Suppressor macrophage treated with lipopolysaccharide for 4 hours (primary cell): ENCODE measurements around the gene TMEM178A.
A peak's percentile ranks its signal among the peaks of the same experiment; 100 is the strongest.

Experiments
- DNase-seq: peaks from one replicate; pipeline ENCODE4 v3.0.0-alpha.2; 2020

The TMEM178A gene

DNA sequence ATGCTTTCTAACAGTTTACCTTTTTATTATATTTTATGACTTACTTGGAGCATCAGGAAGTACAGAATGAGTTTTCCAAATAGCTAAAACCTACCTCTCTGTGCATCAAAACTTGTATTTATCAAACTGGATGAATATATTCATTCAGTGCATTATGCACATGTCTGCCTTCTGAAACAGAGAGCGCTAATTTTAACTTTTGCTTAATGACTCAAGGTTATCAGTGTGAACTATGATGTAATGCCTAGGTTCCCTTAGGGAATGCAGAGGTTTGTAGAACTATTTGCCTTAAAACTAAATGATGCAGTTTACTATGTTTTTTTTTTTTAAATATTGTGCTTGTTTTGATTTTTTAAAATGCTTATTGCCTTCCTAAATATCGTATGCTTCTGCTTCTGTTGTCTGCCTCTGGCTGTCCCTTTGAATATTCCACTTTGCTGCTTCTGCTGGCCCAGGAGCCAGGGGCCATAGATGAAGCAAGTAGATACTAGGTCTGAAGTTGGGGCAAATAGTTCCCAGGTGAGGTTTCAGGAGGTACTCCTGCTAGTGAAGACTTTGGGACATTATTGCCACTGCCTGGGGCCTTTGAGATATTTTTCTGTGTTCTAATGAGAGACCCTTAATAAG is 16.5 kb downstream of the TMEM178A start:
- no peak for DNase-seq

DNA sequence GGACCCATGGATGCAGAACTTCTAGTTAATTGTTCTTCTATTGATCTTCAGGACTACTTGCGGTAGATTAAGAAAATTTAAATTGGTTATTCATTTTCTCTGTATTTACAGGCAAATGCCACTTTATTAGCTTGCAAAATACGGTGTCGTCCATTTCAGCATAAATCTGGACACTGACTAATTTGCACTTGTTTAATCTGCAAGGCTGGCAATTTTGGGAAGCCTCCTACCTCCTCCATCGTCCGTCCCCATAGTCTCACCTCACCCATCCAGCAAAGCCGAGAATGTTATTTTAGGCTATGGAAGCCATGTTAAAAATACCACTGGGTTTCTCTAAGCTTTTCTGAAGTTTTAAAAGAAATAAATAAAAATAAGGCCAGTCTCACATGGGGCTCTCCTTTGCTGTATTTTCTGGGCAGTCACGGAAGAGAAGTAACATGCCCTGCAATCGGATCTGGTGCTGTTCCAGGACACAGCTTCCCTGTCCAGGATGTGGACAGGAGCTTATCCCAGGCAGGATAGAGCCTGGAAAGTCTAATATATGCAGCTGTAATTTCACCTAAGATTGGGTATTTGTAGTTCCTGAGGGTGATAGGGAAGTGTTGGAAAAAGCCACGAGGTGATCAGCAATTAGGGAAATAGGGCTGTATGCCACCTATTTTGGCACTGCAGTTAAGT is 17.4 kb downstream of the TMEM178A start:
- no peak for DNase-seq

DNA sequence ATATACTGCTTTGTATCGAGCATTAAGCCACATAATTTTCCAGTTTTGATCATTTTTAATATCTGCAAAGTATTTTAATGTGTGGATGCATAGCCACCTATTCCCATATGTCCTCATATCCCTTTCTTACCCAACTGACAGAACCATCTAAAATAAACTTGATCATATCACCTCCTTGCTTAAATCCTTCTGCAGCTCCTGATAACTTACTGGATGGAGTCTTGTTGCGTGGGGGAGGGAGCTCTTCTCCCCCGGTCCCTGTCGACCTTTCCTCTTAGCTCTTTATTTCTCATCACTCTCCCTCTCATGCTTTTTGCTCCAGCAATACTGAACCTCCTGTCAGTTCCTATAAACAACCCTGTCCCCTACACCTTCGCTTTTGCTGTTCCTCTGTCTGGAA is 18.7 kb downstream of the TMEM178A start:
- DNase-seq = no peak

- DNase-seq = peak; percentile 16
Measured at GRCh38 chr2:39685126-39685525, 19.4 kb downstream of the TMEM178A start.

DNA sequence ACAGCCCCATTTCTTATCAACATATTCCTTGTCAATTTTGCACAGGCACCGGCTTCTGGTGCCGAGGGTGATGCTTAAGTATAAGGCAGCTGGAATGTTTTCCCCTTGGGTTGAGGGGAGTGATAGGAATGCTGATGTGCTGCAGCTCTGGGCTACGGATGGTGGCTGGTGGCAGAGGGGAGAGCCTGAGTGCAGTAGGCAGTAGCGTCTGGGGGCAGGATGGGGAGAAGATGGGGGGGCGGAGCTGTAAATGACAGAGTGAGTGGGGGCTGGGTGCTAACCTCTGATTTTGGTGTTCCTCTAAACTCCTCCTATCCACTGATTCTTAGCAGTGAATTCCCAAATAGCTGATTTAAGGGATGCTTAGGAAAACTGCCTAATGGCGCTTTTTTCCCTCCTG is 20.7 kb downstream of the TMEM178A start:
- DNase-seq = no peak

DNA sequence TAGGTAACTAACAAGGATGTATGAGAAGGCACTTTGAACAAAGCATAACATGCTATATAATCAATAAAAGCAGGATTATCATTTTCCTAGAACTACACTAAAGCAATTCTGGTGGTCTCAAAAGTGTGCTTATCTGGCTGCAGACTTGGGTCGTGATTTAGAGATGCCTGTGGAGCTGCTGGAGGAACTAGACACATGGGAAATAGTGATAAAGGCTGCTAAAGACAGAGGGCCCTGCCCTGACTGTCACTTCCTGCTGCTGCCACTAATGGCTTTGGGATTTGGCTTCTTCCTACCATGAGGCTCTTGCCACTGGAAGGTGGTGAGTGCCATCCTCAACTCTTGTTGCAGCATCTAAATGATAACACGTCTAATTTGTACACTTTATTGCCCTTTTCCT is 22.5 kb downstream of the TMEM178A start:
- no peak for DNase-seq

DNA sequence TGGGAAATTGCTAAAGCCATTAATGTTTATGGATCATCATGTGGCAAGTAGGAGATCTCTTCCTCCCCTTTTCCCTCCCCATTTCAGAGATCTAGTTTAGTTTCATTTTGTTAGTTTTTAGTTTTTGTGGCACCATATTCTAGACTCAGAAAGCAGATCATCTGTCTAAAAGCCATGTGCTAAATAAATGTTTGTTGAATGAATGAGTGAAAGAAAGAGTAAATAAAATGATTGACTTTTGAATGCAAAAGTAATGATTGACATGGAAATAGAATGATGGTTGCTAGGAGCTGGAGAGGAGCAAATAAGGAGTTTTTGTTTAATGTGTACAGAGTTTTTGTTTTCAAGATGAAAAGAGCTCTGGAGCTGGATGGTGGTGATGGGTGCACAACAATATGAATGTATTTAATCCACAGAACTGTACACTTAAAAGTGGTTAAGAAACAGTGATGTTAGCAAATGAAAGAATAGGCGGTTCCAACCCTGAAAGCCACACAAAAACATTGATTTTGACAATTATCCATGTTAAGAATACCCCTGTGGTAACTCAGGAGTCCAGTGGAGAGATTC is 23.6 kb downstream of the TMEM178A start:
- no peak for DNase-seq

DNA sequence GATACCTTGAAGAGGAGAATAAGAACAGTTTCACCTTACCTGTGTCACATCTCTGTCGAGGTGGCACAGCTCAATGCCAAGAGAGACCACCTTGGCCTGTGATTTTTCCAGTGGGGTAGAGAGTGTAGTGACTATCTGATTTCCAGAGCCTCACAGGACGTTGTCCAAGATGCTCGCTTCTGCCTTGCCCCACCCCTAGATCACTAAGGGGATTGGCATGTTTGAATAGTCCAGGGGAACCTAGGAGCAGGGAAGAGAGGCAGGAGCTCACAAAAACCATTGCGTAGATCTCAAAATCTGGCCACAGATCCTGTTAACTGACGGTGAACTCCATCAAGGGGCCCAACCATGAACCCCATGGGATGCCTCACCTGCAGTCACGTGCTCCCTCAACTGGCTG is 24.2 kb downstream of the TMEM178A start:
- no peak for DNase-seq

- no peak for DNase-seq
Measured at GRCh38 chr2:39693245-39693644, 27.5 kb downstream of the TMEM178A start.

DNA sequence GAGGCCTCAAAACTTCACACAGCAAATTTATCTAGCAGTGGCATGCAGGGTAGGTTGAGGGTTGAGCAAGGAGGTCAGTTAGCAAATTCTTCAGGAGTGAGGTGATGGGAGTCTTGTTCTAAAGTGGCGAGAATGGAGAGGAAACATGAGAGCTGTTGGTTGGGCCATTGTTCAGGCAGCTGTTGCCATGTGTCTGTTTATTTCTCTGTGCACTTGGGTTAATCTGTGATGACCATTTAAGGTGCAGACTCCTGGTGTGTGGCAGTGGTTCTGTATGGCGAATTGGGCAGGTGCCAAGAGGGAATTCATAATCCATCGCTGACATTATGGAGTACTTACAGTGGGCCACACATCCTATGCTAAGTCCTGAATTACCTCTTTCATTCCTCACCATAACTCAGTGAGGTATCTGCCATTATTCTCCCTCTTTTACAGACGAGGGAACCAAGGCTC is 30.4 kb downstream of the TMEM178A start:
- DNase-seq = no peak

GRCh38 chr2:39696838-39697237 is 31.1 kb downstream of the TMEM178A start:
- peak; percentile 19 for DNase-seq

DNA sequence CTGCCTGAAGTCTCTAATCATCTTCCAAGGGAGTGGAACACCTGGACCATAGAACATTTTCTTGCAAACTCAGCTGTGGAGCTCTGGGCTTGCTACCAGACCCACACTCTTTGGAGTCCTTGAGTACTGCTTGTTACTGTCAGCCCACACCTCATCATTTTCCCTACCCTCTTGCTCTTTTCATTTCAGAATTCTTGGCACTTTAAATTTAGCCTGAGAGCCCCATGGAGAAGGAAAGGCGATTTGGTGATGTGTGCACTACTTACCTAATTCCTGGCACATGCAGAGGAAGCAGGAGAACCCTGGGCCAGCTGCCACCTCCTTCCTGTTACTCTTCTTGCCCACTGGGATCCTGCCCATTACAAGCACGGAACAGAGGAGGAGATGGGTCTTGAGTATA is 31.7 kb downstream of the TMEM178A start:
- no peak for DNase-seq

DNA sequence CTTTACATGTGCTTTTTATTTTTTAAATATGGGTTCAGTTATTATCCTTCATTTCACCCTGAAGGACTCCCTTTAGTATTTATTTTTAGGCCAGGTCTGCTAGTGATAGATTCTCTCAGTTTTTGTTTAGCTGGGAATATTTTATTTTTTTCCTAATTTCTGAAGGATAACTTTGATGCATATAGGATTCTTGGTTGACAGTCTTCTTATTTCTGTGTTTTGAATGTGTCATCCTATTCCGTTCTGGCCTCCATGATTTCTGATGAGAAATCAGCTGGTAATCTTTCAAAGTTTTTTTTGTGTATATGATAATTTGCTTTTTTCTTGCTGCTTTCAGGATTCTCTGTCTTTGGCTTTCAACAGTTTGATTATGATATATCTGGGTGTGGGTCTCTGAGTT is 35.4 kb downstream of the TMEM178A start:
- DNase-seq = no peak

GRCh38 chr2:39703181-39703872 is 37.6 kb downstream of the TMEM178A start:
- DNase-seq = no peak

GRCh38 chr2:39704540-39704939 is 38.8 kb downstream of the TMEM178A start:
- DNase-seq = no peak

GRCh38 chr2:39705638-39706037 is 39.9 kb downstream of the TMEM178A start:
- DNase-seq = no peak

DNA sequence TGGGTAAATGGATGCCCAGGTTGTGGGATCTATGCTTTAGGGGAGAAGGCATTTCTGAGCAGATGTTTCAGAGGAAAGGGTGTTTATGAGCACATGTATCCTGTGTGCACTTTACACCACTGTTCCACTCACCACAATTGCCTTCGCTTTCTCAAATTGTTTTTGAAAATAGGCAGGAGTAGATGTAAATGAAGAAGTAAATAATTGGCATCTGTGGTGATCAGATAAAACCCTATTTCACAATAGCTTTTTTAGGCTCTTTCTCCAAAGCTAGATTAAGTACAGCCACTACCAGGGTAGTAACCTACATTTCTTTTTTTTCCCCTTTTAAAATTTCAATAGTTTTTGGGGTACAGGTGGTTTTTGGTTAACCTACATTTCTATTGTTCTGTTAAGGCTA is 40.6 kb downstream of the TMEM178A start:
- DNase-seq = no peak

- no peak for DNase-seq
Measured at GRCh38 chr2:39706945-39707344, 41.2 kb downstream of the TMEM178A start.

- DNase-seq = no peak
Measured at GRCh38 chr2:39708003-39708402, 42.3 kb downstream of the TMEM178A start.

DNA sequence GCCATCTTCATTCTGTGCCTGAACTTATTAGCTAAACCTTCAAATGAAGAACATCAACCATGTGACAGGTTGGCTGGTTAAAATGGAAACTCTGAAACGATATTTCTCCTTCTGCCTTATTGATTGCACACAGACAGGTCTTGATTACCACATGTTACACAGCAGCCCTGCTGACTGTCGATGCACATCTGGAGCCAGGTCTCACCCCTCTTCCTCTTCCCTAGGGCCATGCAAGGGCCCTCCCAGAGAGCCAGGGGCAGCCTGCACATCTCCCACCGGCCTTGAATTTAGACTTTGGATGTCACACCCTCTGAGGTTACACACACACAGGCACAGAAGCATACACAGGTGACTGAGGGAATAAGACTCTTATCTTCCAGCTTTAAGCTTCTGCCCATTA is 45.1 kb downstream of the TMEM178A start:
- no peak for DNase-seq

- no peak for DNase-seq
Measured at GRCh38 chr2:39712953-39713352, 47.2 kb downstream of the TMEM178A start.

DNA sequence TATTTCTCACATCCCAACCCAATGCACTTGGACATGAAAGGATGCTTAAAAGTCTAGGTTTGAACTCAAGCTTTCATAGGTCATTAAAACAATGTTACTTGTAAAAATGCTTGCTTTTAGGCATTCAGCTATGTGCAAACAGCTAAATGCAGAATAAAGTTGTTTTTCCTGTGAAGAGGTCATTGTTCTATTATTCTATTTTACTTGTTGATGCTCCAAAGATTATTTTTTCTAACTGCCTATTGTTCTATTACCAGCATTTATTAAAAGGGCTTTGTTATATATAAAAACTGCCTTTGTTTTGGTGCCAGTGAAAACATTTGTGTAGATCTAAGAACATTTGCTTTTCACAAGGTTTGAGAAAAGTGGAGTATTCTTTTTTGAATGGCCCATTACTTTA is 49.4 kb downstream of the TMEM178A start:
- DNase-seq = no peak

GRCh38 chr2:39715822-39716221 is 50.1 kb downstream of the TMEM178A start:
- DNase-seq = no peak

GRCh38 chr2:39717067-39717466 is 51.4 kb downstream of the TMEM178A start:
- DNase-seq = no peak
